Activated T-cell treated with anti-CD3 and anti-CD28 coated beads, Interleukin-2, amount 50 U/mL, for 72 hours (primary cell): ENCODE measurements around the gene LHPP. TPM values are rescaled to one million over a fixed set of nuclear protein-coding genes. Genes with fewer than 3 reads are reported as not detected.
"Not testable (repeated sequence)": the region's sequence is repeated elsewhere in the genome, so short reads cannot be mapped to it uniquely, and the experiment has no call there.

ENCODE experiments used
- ATAC-seq, 2 donors: fragments of 150-1000 bp; cut with Tn5 transposase; replicated peaks in 1 of 2; 2 replicates each; pipeline ENCODE4 v1.10.0; 2021; ENCODE audit warnings: moderate library complexity in 2 of 2, mild to moderate bottlenecking in 1 of 2
- DNase-seq, 2 donors: peaks; one replicate each; pipeline ENCODE4 v3.0.0; 2021 to 2022; ENCODE audit warnings: mixed read lengths in 1 of 2
- H3K27ac Mint-ChIP-seq: one replicate; pipeline ENCODE4 v1.8.0; 2022; ENCODE audit warnings: mild to moderate bottlenecking, moderate library complexity, mixed read lengths
- H3K27me3 Mint-ChIP-seq: one replicate; pipeline ENCODE4 v1.8.0; 2022; ENCODE audit warnings: low read depth, mixed read lengths
- H3K36me3 Mint-ChIP-seq, 2 donors: one replicate each; pipeline ENCODE4 v1.8.0; 2022; ENCODE audit warnings: mixed read lengths in 2 of 2, mild to moderate bottlenecking in 1 of 2; ENCODE audit not compliant: insufficient read depth in 2 of 2
- H3K4me1 Mint-ChIP-seq: one replicate; pipeline ENCODE4 v1.8.0; 2022; ENCODE audit warnings: low read depth, mixed read lengths
- H3K4me3 Mint-ChIP-seq, 2 donors: one replicate each; pipeline ENCODE4 v1.8.0; 2022; ENCODE audit warnings: mild to moderate bottlenecking in 2 of 2, mixed read lengths in 2 of 2, moderate library complexity in 2 of 2
- H3K9me3 Mint-ChIP-seq, 2 donors: one replicate each; pipeline ENCODE4 v1.8.0; 2022; ENCODE audit warnings: mixed read lengths in 2 of 2
- total RNA-seq, 2 donors: library from RNA; stranded (reverse); gene quantifications; one replicate each; pipeline ENCODE4 v1.2.3, GENCODE V29; 2022

Gene LHPP
- total RNA-seq, 2 donors from 2014 or later: 8.7 to 13.5 TPM

- H3K9me3 Mint-ChIP-seq: no peaks in the 10 kb centered on the region
- no peak overlapping the region for H3K27ac Mint-ChIP-seq
- no peaks in the 10 kb centered on the region for H3K36me3 Mint-ChIP-seq
- H3K4me1 Mint-ChIP-seq: peaks cover 8% of the 10 kb centered on the region
- ATAC-seq: no peak
- H3K4me3 Mint-ChIP-seq: no peak overlapping the region
- no peak for DNase-seq
- no peaks in the 10 kb centered on the region for H3K27me3 Mint-ChIP-seq
Observed at GRCh38 chr10:124546957-124547646, 85.5 kb downstream of the LHPP start.

GRCh38 chr10:124547647-124548168 is 86.1 kb downstream of the LHPP start:
- Mint-ChIP-seq H3K4me3 (no peak overlapping the region), H3K9me3 (no peaks in the 10 kb centered on the region), H3K27me3 (no peaks in the 10 kb centered on the region), H3K4me1 (peaks cover 8% of the 10 kb centered on the region), H3K36me3 (no peaks in the 10 kb centered on the region), H3K27ac (no peak overlapping the region)
- ATAC-seq (no peak), DNase-seq (no peak)

- not testable (repeated sequence) for DNase-seq, H3K4me1 Mint-ChIP-seq, H3K9me3 Mint-ChIP-seq, ATAC-seq, H3K36me3 Mint-ChIP-seq, H3K4me3 Mint-ChIP-seq, H3K27ac Mint-ChIP-seq, H3K27me3 Mint-ChIP-seq
Observed at GRCh38 chr10:124549171-124549570, 87.5 kb downstream of the LHPP start.

GRCh38 chr10:124550293-124551034 is 88.8 kb downstream of the LHPP start:
- no peak for ATAC-seq
- Mint-ChIP-seq H3K4me1 (peaks cover 3% of the 10 kb centered on the region), H3K27ac (no peak overlapping the region)

GRCh38 chr10:124551097-124551496 is 89.5 kb downstream of the LHPP start:
- ATAC-seq (no peak), DNase-seq (no peak)
- Mint-ChIP-seq H3K27ac (no peak overlapping the region), H3K4me3 (no peak overlapping the region), H3K9me3 (no peaks in the 10 kb centered on the region), H3K4me1 (no peaks in the 10 kb centered on the region), H3K36me3 (no peaks in the 10 kb centered on the region), H3K27me3 (no peaks in the 10 kb centered on the region)

More at GRCh38 chr10:124550293-124551034, 88.8 kb downstream of the LHPP start:
- no peak overlapping the region for H3K4me3 Mint-ChIP-seq
- no peaks in the 10 kb centered on the region for H3K36me3 Mint-ChIP-seq
- H3K9me3 Mint-ChIP-seq: no peaks in the 10 kb centered on the region
- no peak for DNase-seq
- no peaks in the 10 kb centered on the region for H3K27me3 Mint-ChIP-seq

- no peak overlapping the region for H3K27ac Mint-ChIP-seq
- no peaks in the 10 kb centered on the region for H3K36me3 Mint-ChIP-seq
- H3K4me3 Mint-ChIP-seq: no peak overlapping the region
- H3K27me3 Mint-ChIP-seq: no peaks in the 10 kb centered on the region
- H3K9me3 Mint-ChIP-seq: no peaks in the 10 kb centered on the region
- no peaks in the 10 kb centered on the region for H3K4me1 Mint-ChIP-seq
- DNase-seq (no peak), ATAC-seq (no peak)
Observed at GRCh38 chr10:124551755-124552154, 90.1 kb downstream of the LHPP start.

GRCh38 chr10:124552691-124553276 is 91.2 kb downstream of the LHPP start:
- H3K4me3 Mint-ChIP-seq: no peak overlapping the region
- H3K27ac Mint-ChIP-seq: no peak overlapping the region
- ATAC-seq: no peak
- no peak for DNase-seq
- H3K4me1 Mint-ChIP-seq: no peaks in the 10 kb centered on the region
- H3K9me3 Mint-ChIP-seq: no peaks in the 10 kb centered on the region
- H3K36me3 Mint-ChIP-seq: no peaks in the 10 kb centered on the region
- no peaks in the 10 kb centered on the region for H3K27me3 Mint-ChIP-seq

- ATAC-seq: no peak
- Mint-ChIP-seq H3K4me3 (no peak overlapping the region), H3K27ac (no peak overlapping the region)
Observed at GRCh38 chr10:124554085-124554858, 92.6 kb downstream of the LHPP start.

GRCh38 chr10:124557167-124557566 is 95.5 kb downstream of the LHPP start:
- Mint-ChIP-seq H3K4me1 (no peaks in the 10 kb centered on the region), H3K27me3 (no peaks in the 10 kb centered on the region), H3K27ac (no peak overlapping the region), H3K9me3 (peaks cover 2 to 5% of the 10 kb centered on the region in 2 donors), H3K36me3 (peaks cover 4 to 5% of the 10 kb centered on the region in 2 donors), H3K4me3 (no peak overlapping the region)
- no peak for ATAC-seq
- DNase-seq: no peak

More at GRCh38 chr10:124554085-124554858, 92.6 kb downstream of the LHPP start:
- H3K27me3 Mint-ChIP-seq: no peaks in the 10 kb centered on the region
- H3K36me3 Mint-ChIP-seq: no peaks in the 10 kb centered on the region
- H3K4me1 Mint-ChIP-seq: no peaks in the 10 kb centered on the region
- H3K9me3 Mint-ChIP-seq: no peaks in the 10 kb centered on the region
- DNase-seq: no peak

- H3K4me1 Mint-ChIP-seq: no peaks in the 10 kb centered on the region
- DNase-seq: no peak
- H3K27me3 Mint-ChIP-seq: no peaks in the 10 kb centered on the region
- ATAC-seq: no peak
- H3K4me3 Mint-ChIP-seq: no peak overlapping the region
- H3K27ac Mint-ChIP-seq: no peak overlapping the region
- H3K9me3 Mint-ChIP-seq: peaks cover 2 to 5% of the 10 kb centered on the region in 2 donors
- H3K36me3 Mint-ChIP-seq: peaks cover 4 to 5% of the 10 kb centered on the region in 2 donors
Observed at GRCh38 chr10:124557648-124558338, 96.2 kb downstream of the LHPP start.

GRCh38 chr10:124558339-124559321 is 97.0 kb downstream of the LHPP start:
- no peaks in the 10 kb centered on the region for H3K4me1 Mint-ChIP-seq
- H3K27ac Mint-ChIP-seq: no peak overlapping the region
- DNase-seq (no peak), ATAC-seq (no peak)
- H3K4me3 Mint-ChIP-seq: no peak overlapping the region
- H3K27me3 Mint-ChIP-seq: no peaks in the 10 kb centered on the region
- peaks cover 4 to 5% of the 10 kb centered on the region in 2 donors for H3K36me3 Mint-ChIP-seq
- H3K9me3 Mint-ChIP-seq: peaks cover 2 to 5% of the 10 kb centered on the region in 2 donors
